HG03520 (cell line): ENCODE results near the gene DCUN1D1.
"Not testable (repeated sequence)": the region's sequence is repeated elsewhere in the genome, so short reads cannot be mapped to it uniquely, and the experiment has no call there.

ENCODE experiments used
- ATAC-seq: cut with Tn5 transposase; IDR thresholded peaks from one replicate; pipeline ENCODE4 v1.9.1; 2021; ENCODE audit warnings: mild to moderate bottlenecking, moderate library complexity; ENCODE audit not compliant: unreplicated experiment

DCUN1D1 gene

DNA sequence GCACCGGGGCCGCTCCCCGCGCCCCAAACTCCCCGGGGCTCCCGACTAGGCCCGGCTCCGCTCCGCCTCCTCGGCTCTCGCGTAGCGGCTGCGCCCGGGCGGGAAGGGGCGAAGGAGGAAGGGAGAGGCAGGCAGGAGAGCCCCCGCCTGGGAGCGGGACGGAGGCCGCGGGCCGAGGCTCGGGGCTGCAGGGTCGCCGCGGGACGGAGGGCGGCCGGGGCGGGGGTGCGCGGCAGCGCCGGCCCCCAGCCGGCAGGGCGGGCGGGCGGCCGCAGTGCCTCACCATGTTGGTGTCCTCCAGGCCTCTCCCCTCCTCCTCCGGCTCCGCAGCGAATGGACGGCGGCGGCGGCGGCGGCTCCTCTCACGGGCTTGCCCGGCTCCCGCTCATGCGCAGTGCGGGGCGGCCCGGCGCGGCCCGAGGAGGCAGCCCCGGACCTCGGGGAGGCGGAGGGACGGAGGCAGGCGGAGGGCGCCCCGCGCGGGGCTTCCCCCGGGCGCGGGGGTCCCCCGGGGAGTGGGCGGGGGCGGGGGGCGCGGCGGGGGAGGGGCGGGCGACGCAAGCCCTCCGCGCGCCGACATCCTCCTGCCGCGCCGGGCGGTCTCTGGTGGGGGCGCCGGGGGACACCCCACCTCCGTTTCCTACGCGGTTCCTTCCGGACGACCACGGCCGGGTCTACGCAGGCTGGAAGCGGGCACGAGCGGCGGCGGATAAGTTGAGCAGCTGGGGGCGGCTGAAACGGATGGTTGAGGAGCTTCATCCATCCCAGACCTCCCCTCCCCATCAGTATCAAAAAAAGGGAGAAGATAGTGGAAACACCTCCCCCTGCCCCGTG is at the start of gene DCUN1D1:
Gene DCUN1D1 (minus strand): TSS at position 335 of the 834 bp plus-strand sequence. CDS start 49 bp downstream, at position 286.
- peak; percentile 87 for ATAC-seq

DNA sequence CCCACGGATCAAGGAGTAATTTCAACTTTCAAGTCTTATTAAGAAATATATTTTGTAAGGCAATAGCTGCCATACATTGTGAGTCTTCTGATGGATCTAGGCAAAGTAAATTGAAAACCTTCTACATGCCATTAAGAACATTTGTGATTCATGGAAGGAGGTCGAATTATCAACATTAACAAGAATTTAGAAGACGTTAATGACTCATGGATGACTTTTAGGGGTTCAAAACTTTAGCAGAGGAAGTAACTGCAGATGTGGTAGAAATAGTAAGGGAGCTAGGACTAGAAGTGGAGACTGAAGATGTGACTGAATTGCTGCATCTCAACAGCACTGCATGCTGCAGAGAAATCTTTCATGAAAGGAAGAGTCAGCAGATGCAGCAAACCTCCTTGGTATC is 48.1 kb upstream of the DCUN1D1 start:
- no peak for ATAC-seq

DNA sequence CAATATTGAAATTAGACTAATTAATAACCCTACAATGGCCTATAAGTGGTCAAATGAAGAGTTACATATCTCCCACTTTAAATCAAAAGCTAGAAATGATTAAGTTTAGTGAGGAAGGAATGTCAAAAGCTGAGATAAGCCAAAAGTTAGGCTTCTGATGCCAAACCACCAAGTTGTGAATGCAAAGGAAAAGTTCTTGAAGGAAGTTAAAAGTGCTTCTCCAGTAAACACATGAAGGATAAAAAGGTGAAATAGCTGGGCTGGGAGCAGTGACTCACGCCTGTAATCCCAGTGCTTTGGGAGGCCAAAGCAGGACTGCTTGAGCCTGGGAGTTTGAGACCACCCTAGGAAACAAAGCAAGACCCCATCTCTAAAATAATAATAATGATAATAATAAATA is 46.9 kb upstream of the DCUN1D1 start:
- no peak for ATAC-seq

DNA sequence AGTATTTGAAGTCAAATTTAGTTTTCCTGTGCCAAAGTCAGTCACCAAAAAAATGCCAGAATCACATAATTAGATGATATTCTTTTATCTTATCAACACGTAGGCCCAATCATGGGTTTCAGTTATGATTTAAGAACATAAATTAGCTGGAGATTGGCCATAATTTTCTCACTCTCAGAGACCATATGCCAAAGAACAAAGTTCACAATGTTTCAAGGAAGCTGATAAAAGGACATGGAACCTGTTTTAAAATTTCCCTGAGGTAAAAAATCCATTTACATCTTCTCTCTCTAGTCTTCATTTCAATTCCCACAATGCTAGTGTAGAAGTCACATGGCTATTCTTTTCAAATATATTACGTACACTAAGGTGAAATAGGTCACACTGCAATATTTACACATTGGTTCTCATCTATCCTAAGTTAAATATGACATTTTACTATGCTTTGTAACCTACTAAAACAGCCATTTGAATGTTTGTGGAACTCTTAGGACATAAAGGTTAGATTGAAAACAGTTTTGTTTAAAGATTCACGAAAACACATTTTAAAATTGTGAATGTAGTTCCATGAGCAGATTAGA is 42.7 kb upstream of the DCUN1D1 start:
- ATAC-seq: no peak

DNA sequence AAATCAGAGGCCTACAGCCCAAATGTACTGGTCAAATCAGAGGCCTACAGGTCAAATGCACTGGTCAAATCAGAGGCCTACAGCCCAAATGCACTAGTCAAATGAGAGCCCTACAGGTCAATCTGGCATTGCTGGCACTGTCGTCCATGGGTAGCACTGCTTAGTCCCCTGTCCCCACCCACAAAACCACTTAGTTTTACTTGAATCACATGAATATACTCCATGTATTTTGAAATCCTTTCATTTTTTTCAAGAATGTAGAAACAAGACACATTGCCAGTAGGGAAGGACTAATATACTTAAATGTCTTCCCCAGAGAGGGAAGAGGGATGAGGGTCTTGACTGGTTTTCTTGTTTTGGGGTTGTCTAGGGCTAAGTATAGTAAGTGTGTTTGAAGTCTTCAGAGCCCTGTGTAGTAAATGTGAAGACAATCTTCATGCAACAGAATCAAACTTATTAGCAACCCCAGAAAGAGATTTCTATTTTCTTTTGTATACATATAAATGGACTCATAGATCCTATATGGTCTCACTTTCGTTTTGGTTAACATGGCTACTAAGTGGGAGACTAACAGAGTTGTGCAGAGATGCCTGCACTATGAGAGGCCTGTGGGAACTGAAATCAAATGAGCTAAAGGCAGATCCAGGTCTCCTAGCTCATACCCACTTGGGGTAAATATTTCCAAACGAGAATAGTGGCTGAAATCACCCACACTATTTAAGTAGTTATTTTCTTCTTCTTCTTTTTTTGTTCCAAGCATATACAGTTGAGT is 38.3 kb upstream of the DCUN1D1 start:
- no peak for ATAC-seq

DNA sequence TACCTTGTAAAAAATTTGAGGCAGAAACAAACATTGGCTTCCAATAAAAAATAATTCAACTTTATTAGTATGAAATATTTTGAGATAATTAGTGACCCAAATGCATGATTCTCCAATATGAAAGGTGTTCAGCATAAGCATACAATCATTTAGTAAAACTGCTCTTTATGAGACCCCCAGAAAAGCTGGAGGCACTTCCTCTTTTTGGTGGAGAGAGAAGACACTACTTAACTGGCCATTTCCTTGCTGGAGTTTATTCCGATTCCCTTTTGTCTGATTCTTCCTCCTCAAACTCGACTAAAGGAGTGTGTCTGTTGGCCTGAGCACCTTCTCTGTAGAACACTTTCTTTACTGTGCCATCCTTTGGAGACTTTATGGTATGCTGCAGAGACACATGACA is 34.8 kb upstream of the DCUN1D1 start:
- no peak for ATAC-seq

DNA sequence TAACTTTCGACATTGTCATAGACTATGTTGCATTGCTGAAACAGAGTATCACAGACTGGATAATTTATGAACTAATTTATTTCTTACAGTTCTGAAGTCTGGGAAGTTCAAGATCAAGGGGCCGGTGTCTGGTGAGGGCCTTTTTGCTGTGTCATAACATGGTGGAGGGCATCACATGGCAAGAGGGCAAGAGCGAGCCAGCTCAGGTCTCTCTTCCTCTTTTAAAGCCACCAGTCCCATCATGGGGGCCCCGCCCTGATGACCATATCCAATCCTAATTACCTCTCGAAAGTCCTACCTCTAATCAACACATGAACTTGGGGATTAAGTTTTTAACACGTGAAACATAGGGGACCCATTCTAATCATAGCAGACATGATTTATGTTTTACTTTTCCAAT is 33.5 kb upstream of the DCUN1D1 start:
- no peak for ATAC-seq

DNA sequence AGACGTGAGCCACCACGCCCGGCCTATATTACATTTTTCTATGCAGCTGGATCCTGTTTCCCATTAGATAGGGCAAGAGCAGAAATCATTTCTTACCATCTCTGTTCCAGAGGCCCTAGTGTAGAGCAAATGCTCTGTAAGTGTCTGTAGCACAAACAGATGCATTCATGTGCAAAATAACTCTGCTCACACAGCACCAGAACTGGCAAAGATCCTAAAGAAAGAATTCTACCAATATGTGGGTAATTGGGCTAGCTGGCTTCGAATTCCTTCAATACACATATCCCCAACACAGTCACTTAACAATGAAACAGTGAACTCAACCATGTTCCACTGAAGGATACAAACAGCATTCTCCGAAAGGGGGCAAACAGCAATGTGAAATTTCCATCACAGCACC is 32.7 kb upstream of the DCUN1D1 start:
- no peak for ATAC-seq

DNA sequence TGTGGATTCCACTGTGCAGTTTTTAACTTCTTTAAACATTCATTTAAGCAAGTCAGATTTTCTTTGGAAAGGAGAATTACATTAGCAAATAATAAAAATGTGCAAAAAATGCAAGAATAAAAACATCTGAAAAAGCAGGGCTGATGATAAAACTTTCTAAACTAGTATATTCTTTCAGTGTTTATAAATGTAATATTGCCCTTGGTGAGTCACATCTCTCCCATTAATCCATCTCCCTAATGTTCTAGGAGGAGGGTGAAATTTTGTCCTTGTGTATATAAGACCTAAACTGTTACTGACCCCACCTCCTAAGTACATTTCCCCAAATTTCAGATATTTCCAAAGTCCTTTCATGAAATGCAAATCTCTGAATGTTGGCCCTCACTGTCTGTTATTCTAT is 28.5 kb upstream of the DCUN1D1 start:
- ATAC-seq: no peak

DNA sequence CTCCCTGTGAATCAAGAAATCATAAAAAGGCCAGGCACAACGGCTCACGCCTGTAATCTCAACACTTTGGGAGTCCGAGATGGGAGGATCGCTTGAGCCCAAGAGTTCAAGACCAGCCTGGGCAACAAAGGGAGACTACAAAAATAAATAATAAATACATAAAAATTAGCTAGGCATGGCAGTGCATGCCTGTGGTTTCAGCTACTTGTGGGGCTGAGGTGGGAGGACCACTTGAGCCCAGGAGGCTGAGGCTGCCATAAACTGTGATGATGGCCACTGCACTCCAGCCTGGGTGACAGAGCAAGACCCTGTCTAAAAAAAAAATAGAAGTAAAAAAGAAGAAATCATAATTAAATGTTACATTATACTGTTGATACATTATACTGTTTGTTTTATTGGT is 28.0 kb upstream of the DCUN1D1 start:
- no peak for ATAC-seq

DNA sequence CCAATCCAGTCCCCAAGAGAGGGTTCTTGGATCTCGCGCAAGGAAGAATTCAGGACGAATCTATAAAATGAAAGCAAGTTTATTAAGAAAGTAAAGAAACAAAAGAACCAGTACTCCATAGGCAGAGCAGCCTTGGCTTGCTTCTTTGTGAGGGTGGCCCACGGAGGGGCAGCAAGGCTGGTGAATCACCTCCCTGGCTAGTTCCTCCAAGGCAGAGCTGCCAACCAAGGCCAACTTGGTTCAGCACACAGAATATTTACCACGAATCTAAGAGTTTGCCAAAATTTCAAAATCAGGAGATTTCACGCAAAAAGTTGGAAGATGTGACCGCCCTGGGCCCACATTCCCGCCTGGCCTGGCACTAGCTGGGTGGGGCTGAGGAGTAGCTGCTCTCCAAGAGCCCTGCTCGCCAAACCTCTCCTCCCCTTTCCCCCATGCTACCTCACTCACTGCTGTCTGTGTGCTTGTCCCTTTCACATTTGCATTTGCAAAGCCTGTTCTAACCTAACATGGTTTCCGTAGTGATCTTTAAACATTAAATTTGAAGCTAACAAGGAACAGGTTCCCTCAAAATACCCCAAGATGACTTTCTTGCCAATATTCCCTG is 26.2 kb upstream of the DCUN1D1 start:
- no peak for ATAC-seq

DNA sequence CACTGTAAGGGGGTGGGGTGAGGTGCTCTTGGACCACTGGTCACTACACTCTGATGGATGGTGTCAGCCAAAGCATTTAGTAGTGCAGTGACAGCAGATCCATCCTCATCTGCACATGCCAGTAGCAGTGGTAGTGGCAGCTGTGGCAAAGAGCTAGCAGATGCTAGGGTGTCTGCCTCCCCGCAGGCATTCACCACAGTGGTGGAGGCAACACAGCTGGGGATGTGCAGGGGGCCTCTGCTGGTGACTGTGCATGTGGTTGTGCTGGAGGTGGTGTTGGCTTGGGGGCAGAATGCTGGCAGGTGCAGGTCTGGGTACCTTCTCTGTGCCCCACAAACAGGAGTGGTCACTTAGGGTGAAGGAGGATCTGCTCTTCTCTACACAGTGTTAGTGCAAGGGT is 19.4 kb upstream of the DCUN1D1 start:
- no peak for ATAC-seq

DNA sequence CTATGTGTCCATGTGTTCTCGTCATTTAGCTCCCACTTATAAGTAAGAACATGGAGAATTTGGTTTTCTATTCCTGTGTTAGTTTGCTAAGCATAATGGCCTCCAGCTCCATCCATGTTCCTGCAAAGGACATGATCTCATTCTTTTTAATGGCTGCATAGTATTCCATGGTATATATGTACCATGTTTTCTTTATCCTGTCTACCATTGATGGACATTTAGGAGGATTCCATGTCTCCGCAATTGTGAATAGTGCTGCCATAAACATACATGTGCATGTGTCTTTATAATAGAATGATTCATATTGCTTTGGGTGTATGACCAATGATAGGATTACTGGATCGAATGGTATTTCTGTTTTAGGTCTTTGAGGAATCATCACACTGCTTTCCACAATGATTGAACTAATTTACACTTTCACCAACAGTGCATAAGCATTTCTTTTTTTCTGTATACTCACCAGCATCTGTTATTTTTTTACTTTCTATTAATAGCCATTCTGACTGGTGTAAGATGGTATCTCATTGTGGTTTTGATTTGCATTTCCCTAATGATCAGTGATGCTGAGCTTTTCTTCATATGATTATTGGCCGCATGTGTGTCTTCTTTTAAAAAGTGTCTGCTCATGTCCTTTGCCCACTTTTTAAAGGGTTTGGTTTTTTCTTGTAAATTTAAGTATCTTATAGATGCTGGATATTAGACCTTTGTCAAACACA is 13.3 kb upstream of the DCUN1D1 start:
- not testable (repeated sequence) for ATAC-seq

DNA sequence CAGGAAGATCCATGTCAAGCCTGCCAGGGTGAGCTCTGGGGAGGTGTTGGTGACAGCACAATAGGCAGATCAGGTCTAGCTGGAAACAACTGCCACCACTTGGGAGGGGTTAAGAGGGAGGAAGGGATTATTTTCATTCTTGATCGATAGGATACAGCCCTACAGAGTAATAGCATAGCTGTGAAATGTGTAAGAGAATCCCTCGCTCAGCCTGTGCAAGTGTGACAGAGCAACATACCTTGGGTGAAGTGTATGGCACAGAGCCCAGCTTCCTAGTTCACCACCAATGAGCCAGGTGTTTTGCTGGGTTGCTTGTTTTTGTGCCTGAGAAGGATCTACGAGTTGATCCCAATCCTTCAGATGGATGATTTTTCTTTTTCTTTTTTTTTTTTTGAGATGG is 9.2 kb upstream of the DCUN1D1 start:
- no peak for ATAC-seq

DNA sequence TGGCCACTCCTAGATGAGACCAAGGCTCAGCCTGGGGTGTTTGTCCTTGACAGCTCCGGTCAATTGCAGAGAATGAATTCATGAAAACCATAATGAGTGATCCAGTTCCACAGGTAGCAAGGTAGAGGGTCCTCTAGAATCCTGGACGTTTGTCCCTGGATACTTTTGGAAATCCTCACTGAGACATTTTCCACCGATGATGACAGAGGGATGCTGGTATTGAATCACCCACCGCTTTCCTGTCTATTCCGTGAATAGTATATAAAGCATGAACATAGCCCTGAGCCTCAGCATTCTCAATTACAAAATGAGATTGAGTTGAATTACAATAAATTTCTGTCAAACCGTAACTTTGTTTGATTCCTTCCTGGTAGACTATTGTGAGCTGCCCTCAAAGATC is 5.7 kb upstream of the DCUN1D1 start:
- ATAC-seq: no peak

DNA sequence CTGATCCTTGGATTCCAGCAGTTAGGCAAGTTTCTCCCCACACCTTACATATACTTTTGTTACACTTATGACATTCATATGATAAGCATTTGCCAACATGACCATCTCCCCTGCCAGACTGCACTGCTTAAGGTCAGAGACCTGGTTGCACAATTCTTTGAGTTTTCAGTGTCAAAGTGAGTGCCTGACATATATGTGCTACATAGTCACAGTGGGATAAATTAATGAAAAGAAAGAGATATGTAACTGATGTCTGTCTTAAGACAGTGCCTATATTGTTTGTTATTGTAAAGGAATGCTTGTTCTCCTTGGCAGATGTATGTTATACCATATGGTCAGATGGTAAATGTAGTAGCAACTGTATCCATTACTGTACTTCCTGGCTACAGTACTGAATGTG is 3.5 kb upstream of the DCUN1D1 start:
- ATAC-seq: no peak

DNA sequence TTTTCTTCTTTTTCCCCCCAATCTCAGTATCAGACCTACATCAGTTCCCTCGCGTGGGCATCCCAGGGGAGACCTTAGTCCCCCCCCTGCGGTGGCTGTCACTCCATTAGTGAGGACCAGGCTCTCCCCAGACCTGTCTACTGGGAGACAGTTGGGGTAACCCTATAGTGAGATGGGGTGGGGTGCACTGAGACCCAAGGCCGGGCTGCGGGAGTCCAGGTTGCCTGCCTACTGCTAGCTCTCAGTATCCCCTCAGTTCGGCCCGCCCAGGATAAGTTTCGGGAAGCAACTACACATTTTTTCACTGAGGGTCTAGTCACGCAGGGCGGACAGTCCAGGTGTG is 671 bp upstream of the DCUN1D1 start:
- no peak for ATAC-seq

DNA sequence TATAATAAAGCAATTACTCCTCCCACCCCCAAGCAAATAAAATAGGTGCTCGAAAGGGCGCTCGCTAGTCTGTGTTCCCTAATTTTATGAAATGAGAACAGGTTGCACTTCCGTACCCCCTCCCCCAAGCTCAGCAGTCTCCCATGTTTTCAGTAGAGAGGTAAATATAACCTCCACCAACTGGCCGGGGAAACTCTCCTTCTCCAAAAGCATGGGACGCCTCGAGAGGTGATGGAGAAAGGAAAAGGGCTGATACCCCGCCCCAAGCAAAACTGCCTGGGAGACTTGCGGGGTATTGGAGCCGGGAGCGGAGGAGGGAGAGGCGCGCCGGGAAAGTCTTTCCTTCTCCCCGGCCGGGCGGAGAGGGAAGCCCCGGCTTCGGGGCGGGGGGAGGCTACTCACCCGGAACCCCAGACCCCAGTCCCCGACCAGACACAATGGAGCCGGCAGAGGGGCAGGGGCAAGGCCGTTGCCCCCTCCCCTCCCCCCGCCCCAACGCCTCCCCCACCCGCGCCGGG is 605 bp downstream of the DCUN1D1 start:
- no peak for ATAC-seq

DNA sequence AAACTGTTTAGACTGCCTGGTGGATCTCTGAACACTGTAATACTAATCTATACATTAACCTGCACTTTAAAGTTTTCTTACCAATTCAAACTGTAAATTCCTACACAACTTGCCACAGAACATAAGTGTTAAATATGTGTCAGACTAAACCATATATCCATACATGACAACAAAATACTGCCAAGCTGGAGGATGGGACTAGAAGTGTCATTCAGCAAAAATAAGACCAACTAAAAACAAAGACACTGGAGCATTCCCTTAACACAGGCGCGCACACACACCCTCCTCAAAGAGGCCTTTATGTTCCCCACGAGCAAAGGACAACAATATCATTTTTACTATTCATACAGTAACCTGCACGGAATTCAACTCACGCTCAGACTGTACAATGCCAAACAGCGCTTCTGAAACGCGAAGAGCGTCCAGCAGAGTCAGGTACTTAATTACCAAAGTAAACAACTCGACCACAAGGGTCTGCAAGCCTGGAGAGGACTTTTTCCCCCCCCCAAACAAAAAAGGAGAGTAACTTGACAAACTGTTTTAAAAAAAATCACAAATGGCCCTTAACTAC is 1.1 kb downstream of the DCUN1D1 start:
- ATAC-seq: no peak

DNA sequence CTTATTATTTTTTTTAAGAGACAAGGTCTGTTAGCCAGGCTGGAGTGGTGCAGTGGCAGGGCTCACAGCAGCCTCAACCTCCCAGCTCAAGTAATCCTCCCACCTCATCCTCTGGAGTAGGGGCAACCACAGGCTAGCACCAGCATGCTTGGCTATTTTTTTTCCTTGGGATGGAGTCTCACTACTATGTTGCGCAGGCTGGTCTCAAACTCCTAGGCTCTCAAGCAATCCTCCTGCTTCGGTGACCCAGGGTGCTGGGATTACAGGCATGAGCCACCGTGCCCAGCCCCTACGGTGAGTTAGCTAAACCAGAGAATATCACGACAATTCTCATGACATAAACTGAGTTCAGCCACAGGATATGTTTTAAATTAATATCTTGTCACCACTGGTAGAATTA is 2.0 kb downstream of the DCUN1D1 start:
- no peak for ATAC-seq
